Psoas muscle (tissue), 8 donors: ENCODE data around the gene AS3MT. TPM values are rescaled to one million over a fixed set of nuclear protein-coding genes. Genes with fewer than 3 reads are reported as not detected.

Source experiments
- ATAC-seq, 4 donors: fragments of 200-7000 bp; cut with Tn5 transposase; one replicate each; pipeline ENCODE4 v1.9.1; 2020; ENCODE audit warnings: moderate library complexity in 3 of 4, mild to moderate bottlenecking in 2 of 4
- DNase-seq, 2 donors: peaks; one replicate each; pipeline ENCODE4 v3.0.0-alpha.2; 2020
- H3K27ac ChIP-seq: fragments of 200-600 bp; one replicate; pipeline ENCODE4 v1.8.0; 2022
- H3K27me3 ChIP-seq, 3 donors: fragments of 200-600 bp in 1 of 3; one replicate each; pipeline versions ENCODE4 v1.6.1 to v1.8.0; 2013 to 2022; ENCODE audit warnings: low read length in 2 of 3, mild to moderate bottlenecking in 2 of 3, moderate library complexity in 1 of 3; ENCODE audit not compliant: insufficient read depth in 3 of 3
- H3K36me3 ChIP-seq, 2 donors: fragments of 200-600 bp in 1 of 2; one replicate each; pipeline versions ENCODE4 v1.6.1 to v1.8.0; 2013 to 2022; ENCODE audit warnings: low read depth in 1 of 2, mild to moderate bottlenecking in 1 of 2, moderate library complexity in 1 of 2; ENCODE audit not compliant: insufficient read depth in 1 of 2
- H3K4me1 ChIP-seq: fragments of 200-600 bp; one replicate; pipeline ENCODE4 v1.8.0; 2022
- H3K4me3 ChIP-seq: fragments of 200-600 bp; one replicate; pipeline ENCODE4 v1.8.0; 2022; ENCODE audit warnings: mild to moderate bottlenecking
- H3K9me3 ChIP-seq: fragments of 200-600 bp; one replicate; pipeline ENCODE4 v1.8.0; 2022
- WGBS, 3 donors: extraction: QIAGEN DNeasy Blood & Tissue Kit; methylation state at CpG; one replicate each; pipeline versions ENCODE4 v1.1.6 to v1.1.7; 2013; 5-methylcytosine and 5-hydroxymethylcytosine counted together
- intact Hi-C, 2 donors: fragments of 100-400 bp; cut with DNase I; formaldehyde crosslinking; loops; one replicate each; pipeline versions ENCODE4 v1.11.0 to v1.14.2; 2022
- polyA plus RNA-seq, 3 donors: library from polyadenylated mRNA; stranded (reverse); fragments of 200-250 nt; gene quantifications; one replicate each; pipeline ENCODE4 v1.2.3, GENCODE V29; 2013
- total RNA-seq, 4 donors: library from RNA; stranded (reverse); fragmentation: NEBNext Ultra II Directional in 2 of 4; extraction: Animal tissue kit (Norgen Biotek cat#: 25700) in 2 of 4; gene quantifications; one replicate each; pipeline versions ENCODE4 v1.2.1 to v1.2.4, GENCODE V29; 2021 to 2023
- TF ChIP-seq, protein P1 (sequence below): fragments of 200-600 bp; IDR thresholded peaks from one replicate; pipeline ENCODE4 v1.8.0; 2022; ENCODE audit warnings: antibody characterized with exemption
- donor health status: healthy with polysubstance abuse.
- donor health status: DM: no; HTN: no; CAD: no; lungs with moderate emphysema.
- donor health status: Bipolar disorder and iron deficiency.
- donor health status: healthy.
- donor health status: DM: yes; HTN: yes; CAD: no.
- donor health status: DM: no; HTN: no; CAD: no.
- donor health status: DM: no; HTN: no; CAD: no.
- donor health status: DM: yes; HTN: yes; CAD: no.

The AS3MT gene
- total and polyA plus RNA-seq, 7 donors, result 0.96 to 4.9 (median 2.2) TPM

DNA sequence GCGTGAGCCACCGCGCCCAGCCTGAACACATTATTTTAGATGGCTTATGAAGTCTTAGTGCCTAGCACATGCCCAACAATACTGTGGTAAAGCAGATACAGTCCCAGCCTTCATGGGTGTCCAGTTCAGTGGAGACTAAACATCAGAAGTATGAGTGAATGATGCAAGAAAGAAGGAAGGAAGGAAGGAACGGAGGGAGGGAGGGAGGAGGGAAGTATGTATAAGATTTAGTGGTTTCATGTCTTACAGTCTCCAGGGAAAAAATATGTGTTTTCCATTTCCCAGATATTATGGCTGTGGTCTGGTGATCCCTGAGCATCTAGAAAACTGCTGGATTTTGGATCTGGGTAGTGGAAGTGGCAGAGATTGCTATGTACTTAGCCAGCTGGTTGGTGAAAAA lies 2.9 kb downstream of the AS3MT start:
- H3K4me3 ChIP-seq, result no peak overlapping the region
- DNase-seq, result no peak
- TF ChIP-seq, protein P1, sequence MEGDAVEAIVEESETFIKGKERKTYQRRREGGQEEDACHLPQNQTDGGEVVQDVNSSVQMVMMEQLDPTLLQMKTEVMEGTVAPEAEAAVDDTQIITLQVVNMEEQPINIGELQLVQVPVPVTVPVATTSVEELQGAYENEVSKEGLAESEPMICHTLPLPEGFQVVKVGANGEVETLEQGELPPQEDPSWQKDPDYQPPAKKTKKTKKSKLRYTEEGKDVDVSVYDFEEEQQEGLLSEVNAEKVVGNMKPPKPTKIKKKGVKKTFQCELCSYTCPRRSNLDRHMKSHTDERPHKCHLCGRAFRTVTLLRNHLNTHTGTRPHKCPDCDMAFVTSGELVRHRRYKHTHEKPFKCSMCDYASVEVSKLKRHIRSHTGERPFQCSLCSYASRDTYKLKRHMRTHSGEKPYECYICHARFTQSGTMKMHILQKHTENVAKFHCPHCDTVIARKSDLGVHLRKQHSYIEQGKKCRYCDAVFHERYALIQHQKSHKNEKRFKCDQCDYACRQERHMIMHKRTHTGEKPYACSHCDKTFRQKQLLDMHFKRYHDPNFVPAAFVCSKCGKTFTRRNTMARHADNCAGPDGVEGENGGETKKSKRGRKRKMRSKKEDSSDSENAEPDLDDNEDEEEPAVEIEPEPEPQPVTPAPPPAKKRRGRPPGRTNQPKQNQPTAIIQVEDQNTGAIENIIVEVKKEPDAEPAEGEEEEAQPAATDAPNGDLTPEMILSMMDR, result no peak
- no peaks in the 10 kb centered on the region for H3K9me3 ChIP-seq
- H3K4me1 ChIP-seq, result peaks cover 3% of the 10 kb centered on the region
- intact Hi-C loops, result no loop called here
- H3K36me3 ChIP-seq, result peaks cover 0 to 20% of the 10 kb centered on the region in 2 donors
- WGBS, 3 donors, result 86 to 89% (median 89%) methylated on average over 4 of the region's 4 CpGs
- no peak overlapping the region for H3K27ac ChIP-seq
- no peaks in the 10 kb centered on the region for H3K27me3 ChIP-seq
- ATAC-seq, result no peak

- TF ChIP-seq, protein P1, result no peak
- DNase-seq (no peak), ATAC-seq (no peak)
- no peak overlapping the region for H3K4me3 ChIP-seq
- peaks cover 0 to 55% of the 10 kb centered on the region in 2 donors for H3K36me3 ChIP-seq
- no peak overlapping the region for H3K27ac ChIP-seq
- intact Hi-C loops, result no loop called here
- 65 to 82% (median 66%) methylated on average over 2 of the region's 2 CpGs for WGBS, 3 donors
- no peaks in the 10 kb centered on the region for H3K27me3 ChIP-seq
- no peaks in the 10 kb centered on the region for H3K4me1 ChIP-seq
- no peaks in the 10 kb centered on the region for H3K9me3 ChIP-seq
Measured at GRCh38 chr10:102876747-102877153, 7.5 kb downstream of the AS3MT start.

- Histone ChIP-seq H3K27me3 (no peaks in the 10 kb centered on the region), H3K27ac (no peak overlapping the region), H3K4me1 (no peaks in the 10 kb centered on the region), H3K36me3 (peaks cover 0 to 55% of the 10 kb centered on the region in 2 donors), H3K4me3 (no peak overlapping the region), H3K9me3 (no peaks in the 10 kb centered on the region)
- 57 to 79% (median 61%) methylated on average over 4 of the region's 4 CpGs for WGBS, 3 donors
- TF ChIP-seq, protein P1, result no peak
- DNase-seq (no peak), ATAC-seq (no peak)
- intact Hi-C loops, result no loop called here
Measured at GRCh38 chr10:102878629-102879028, 9.4 kb downstream of the AS3MT start.

DNA sequence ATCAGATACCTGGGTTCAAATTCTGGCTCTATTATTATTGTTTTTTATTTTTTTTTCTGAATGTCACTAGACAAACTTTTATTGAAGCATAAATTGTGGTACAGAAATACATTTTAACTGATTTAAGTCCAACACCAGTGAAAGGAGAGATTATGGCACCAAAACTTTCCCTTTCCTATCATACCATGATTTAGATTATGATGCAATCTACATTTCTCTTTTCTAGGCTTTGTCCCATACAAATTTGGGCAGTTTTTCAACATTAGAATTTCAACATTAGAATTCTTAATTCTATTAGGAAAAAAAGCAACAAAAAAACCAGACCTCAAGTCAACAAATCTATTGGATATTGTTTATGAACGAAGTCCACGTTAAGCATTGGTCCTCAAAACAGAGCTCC lies 11.0 kb downstream of the AS3MT start:
- no peak for ATAC-seq
- H3K36me3 ChIP-seq, result peaks cover 0 to 48% of the 10 kb centered on the region in 2 donors

GRCh38 chr10:102888048-102888447 lies 18.8 kb downstream of the AS3MT start:
- Histone ChIP-seq H3K9me3 (no peaks in the 10 kb centered on the region), H3K27ac (no peak overlapping the region), H3K36me3 (peaks cover 0 to 17% of the 10 kb centered on the region in 2 donors), H3K4me1 (no peaks in the 10 kb centered on the region), H3K27me3 (no peaks in the 10 kb centered on the region), H3K4me3 (no peak overlapping the region)
- ATAC-seq (no peak), DNase-seq (no peak)
- intact Hi-C loops, result no loop called here
- WGBS, 3 donors, result 97 to 99% (median 97%) methylated on average over 1 of the region's 1 CpG
- TF ChIP-seq, protein P1, result no peak

More for the DNA sequence above, 11.0 kb downstream of the AS3MT start:
- Histone ChIP-seq H3K4me3 (no peak overlapping the region), H3K9me3 (no peaks in the 10 kb centered on the region), H3K4me1 (no peaks in the 10 kb centered on the region), H3K27me3 (no peaks in the 10 kb centered on the region), H3K27ac (no peak overlapping the region)
- 91 to 96% (median 95%) methylated on average over 2 of the region's 2 CpGs for WGBS, 3 donors
- intact Hi-C loops, result no loop called here
- DNase-seq, result no peak
- TF ChIP-seq, protein P1, result no peak
